HCT116 (cell line): ENCODE results near the gene TNFAIP8. TPM values are rescaled to one million over a fixed set of nuclear protein-coding genes. Genes with fewer than 3 reads are reported as not detected.

ENCODE experiments used
- ATAC-seq: fragments of 200-7000 bp; cut with Tn5 transposase; 2 replicates; pipeline ENCODE4 v1.9.1; 2020; ENCODE audit warnings: mild to moderate bottlenecking, moderate library complexity
- BruUV-seq: library from RNA; stranded (reverse); fragments of 400-500 nt; replicated peaks from 2 replicates; lab custom pipeline; 2021; lab: Mats Ljungman, UMichigan
- CTCF ChIA-PET: fragments of 300-600 bp; sonication (Branson Sonifier 250); formaldehyde crosslinking; loops from one replicate; lab custom pipeline; 2021; ENCODE audit warnings: antibody characterized with exemption; lab: Charles Lee
- POLR2A ChIA-PET: fragments of 300-600, 350-600 bp; sonication (Branson Sonifier 250); formaldehyde crosslinking; loops from one replicate; lab custom pipeline; 2021; ENCODE audit warnings: antibody characterized with exemption; lab: Charles Lee
- RAD21 ChIA-PET, 2 experiments: fragments of 300-600 bp; sonication (Branson Sonifier 250); formaldehyde crosslinking; loops; one replicate each; lab custom pipeline; 2023; ENCODE audit warnings: low total read pairs in 2 of 2; ENCODE audit not compliant: uncharacterized antibody in 2 of 2, unreplicated experiment in 2 of 2, low non-redundant PET in 1 of 2; lab: Charles Lee
- DNase-seq: peaks from one replicate; pipeline ENCODE4 v3.0.0-alpha.2; 2010; ENCODE audit warnings: low read depth, low spot score
- H2AFZ ChIP-seq: fragments of 200-600 bp; shearing (Covaris generic), sonication (generic); 2 replicates; pipeline ENCODE4 v1.6.1; 2017; ENCODE audit warnings: low read depth, mixed run types, mixed read lengths, antibody characterized with exemption, low read length; ENCODE audit not compliant: poor library complexity, severe bottlenecking
- H3K27ac ChIP-seq: 2 replicates; pipeline ENCODE4 v1.5.1; 2012; ENCODE audit warnings: low read depth, low read length
- H3K27me3 ChIP-seq: fragments of 200-600 bp; sonication (generic); 2 replicates; pipeline ENCODE4 v1.6.1; 2016; ENCODE audit warnings: mixed run types, low read length, mixed read lengths; ENCODE audit not compliant: insufficient read depth
- H3K36me3 ChIP-seq, 2 experiments: fragments of 200-500 bp in 1 of 2; fragments of 200-600 bp in 1 of 2; sonication (Bioruptor generic) in 1 of 2; sonication (generic) in 1 of 2; 2 replicates each; pipeline versions ENCODE4 v1.5.1 to v1.6.1; 2014 to 2016; ENCODE audit warnings: low read length in 2 of 2, inconsistent platforms in 1 of 2, mixed read lengths in 1 of 2, mixed run types in 1 of 2; ENCODE audit not compliant: insufficient read depth in 2 of 2, control insufficient read depth in 1 of 2
- H3K4me1 ChIP-seq, 2 experiments: fragments of 200-600 bp in 1 of 2; sonication (generic) in 1 of 2; 2 replicates each; pipeline versions ENCODE4 v1.5.1 to v1.6.1; 2012 to 2017; ENCODE audit warnings: low read length in 2 of 2, inconsistent platforms in 1 of 2, mild to moderate bottlenecking in 1 of 2, mixed read lengths in 1 of 2, mixed run types in 1 of 2, moderate library complexity in 1 of 2; ENCODE audit not compliant: insufficient read depth in 2 of 2, control insufficient read depth in 1 of 2
- H3K4me2 ChIP-seq: fragments of 200-600 bp; sonication (generic); 2 replicates; pipeline ENCODE4 v1.6.1; 2017; ENCODE audit warnings: mixed run types, low read length, mixed read lengths
- H3K4me3 ChIP-seq, 2 experiments: fragments of 200-600 bp in 1 of 2; sonication (generic) in 1 of 2; replicated peaks in 1 of 2; 2 replicates each; pipeline ENCODE4 v1.5.1; 2011 to 2016; ENCODE audit warnings: low read length in 2 of 2, control low read depth in 1 of 2, low read depth in 1 of 2, mild to moderate bottlenecking in 1 of 2, mixed read lengths in 1 of 2, mixed run types in 1 of 2
- H3K79me2 ChIP-seq: fragments of 200-600 bp; sonication (generic); 2 replicates; pipeline ENCODE4 v1.6.1; 2017; ENCODE audit warnings: mild to moderate bottlenecking, mixed run types, low read length, moderate library complexity, mixed read lengths; ENCODE audit not compliant: insufficient read depth
- H3K9ac ChIP-seq: fragments of 200-600 bp; sonication (generic); 2 replicates; pipeline ENCODE4 v1.6.1; 2016; ENCODE audit warnings: low read length, mixed read lengths
- H3K9me2 ChIP-seq: fragments of 200-600 bp; sonication (generic), shearing (Covaris generic); 2 replicates; pipeline ENCODE4 v1.6.1; 2017; ENCODE audit warnings: mixed run types, mild to moderate bottlenecking, moderate library complexity; ENCODE audit not compliant: insufficient read depth
- H3K9me3 ChIP-seq, 2 experiments: fragments of 200-500 bp in 1 of 2; fragments of 200-600 bp in 1 of 2; sonication (Bioruptor generic) in 1 of 2; sonication (generic) in 1 of 2; 2 replicates each; pipeline ENCODE4 v1.6.1; 2014 to 2017; ENCODE audit warnings: low read length in 2 of 2, mixed read lengths in 2 of 2, inconsistent platforms in 1 of 2, low read depth in 1 of 2, mild to moderate bottlenecking in 1 of 2, mixed run types in 1 of 2, moderate library complexity in 1 of 2; ENCODE audit not compliant: control insufficient read depth in 1 of 2, insufficient read depth in 1 of 2
- H4K20me1 ChIP-seq: fragments of 200-600 bp; sonication (generic), shearing (Covaris generic); 2 replicates; pipeline ENCODE4 v1.6.1; 2017; ENCODE audit warnings: mixed run types, mild to moderate bottlenecking, moderate library complexity; ENCODE audit not compliant: insufficient read depth
- ATF3 ChIP-seq: IDR thresholded peaks from 2 replicates; pipeline ENCODE4 v1.6.1; 2012
- CEBPB ChIP-seq: IDR thresholded peaks from 2 replicates; pipeline ENCODE4 v1.6.1; 2012; ENCODE audit warnings: low read depth
- CTCF ChIP-seq, 3 experiments: fragments of 200-600 bp in 1 of 3; sonication (generic) in 1 of 3; IDR thresholded peaks in 2 of 3; conservative IDR thresholded peaks in 1 of 3; 2 replicates each; pipeline ENCODE4 v1.5.1; 2012 to 2017; ENCODE audit warnings: low read depth in 2 of 3, low read length in 2 of 3, antibody characterized with exemption in 1 of 3, borderline replicate concordance in 1 of 3, control low read depth in 1 of 3, mild to moderate bottlenecking in 1 of 3, mixed read lengths in 1 of 3, mixed run types in 1 of 3, moderate library complexity in 1 of 3; ENCODE audit not compliant: insufficient read depth in 1 of 3
- EGR1 ChIP-seq: IDR thresholded peaks from 2 replicates; pipeline ENCODE4 v1.6.1; 2012; ENCODE audit warnings: low read depth
- EZH2 ChIP-seq: fragments of 200-600 bp; sonication (generic); IDR thresholded peaks from 2 replicates; pipeline ENCODE4 v1.6.1; 2017; ENCODE audit warnings: antibody characterized with exemption, mixed run types
- JUND ChIP-seq: IDR thresholded peaks from 2 replicates; pipeline ENCODE4 v1.6.1; 2012
- MAX ChIP-seq: IDR thresholded peaks from 2 replicates; pipeline ENCODE4 v1.6.1; 2012
- POLR2AphosphoS5 ChIP-seq: IDR thresholded peaks from 2 replicates; pipeline ENCODE4 v1.6.1; 2011; ENCODE audit warnings: mild to moderate bottlenecking, low read depth, low read length, moderate library complexity
- RAD21 ChIP-seq: IDR thresholded peaks from 2 replicates; pipeline ENCODE4 v1.6.1; 2012; ENCODE audit warnings: low read depth, mild to moderate bottlenecking
- SP1 ChIP-seq: IDR thresholded peaks from 2 replicates; pipeline ENCODE4 v1.6.1; 2012; ENCODE audit warnings: low read depth
- TCF7L2 ChIP-seq: IDR thresholded peaks from 2 replicates; pipeline ENCODE4 v1.7.0; 2011; ENCODE audit warnings: borderline replicate concordance, inconsistent platforms; ENCODE audit not compliant: insufficient read depth, insufficient read length; ENCODE audit errors: extremely low read depth
- ZFX ChIP-seq: fragments of 450-650 bp; IDR thresholded peaks from 2 replicates; pipeline ENCODE4 v1.6.1; 2017
- intact Hi-C: fragments of 100-400 bp; cut with micrococcal nuclease; formaldehyde crosslinking; loops from 2 replicates; pipeline ENCODE4 v1.10.0; 2022
- total RNA-seq: library from RNA; stranded (reverse); gene quantifications from one replicate; pipeline ENCODE4 v1.2.1, GENCODE V29; 2021; ENCODE audit not compliant: unreplicated experiment

Gene TNFAIP8
- total RNA-seq, 1 experiment from 2014 or later, result 18.4 TPM

GRCh38 chr5:119363271-119363670, 7.5 kb downstream of the TNFAIP8 start:
- no peaks in the 10 kb centered on the region for H3K79me2 ChIP-seq
- H3K4me2 ChIP-seq, result no peak overlapping the region
- H3K4me3 ChIP-seq, result no peak overlapping the region
- no peaks in the 10 kb centered on the region for H3K27me3 ChIP-seq
- intact Hi-C loops, result no loop called here
- no peak overlapping the region for H2AFZ ChIP-seq
- H4K20me1 ChIP-seq, result no peaks in the 10 kb centered on the region
- H3K9me2 ChIP-seq, result no peaks in the 10 kb centered on the region
- H3K9me3 ChIP-seq, result no peaks in the 10 kb centered on the region
- ATAC-seq (no peak), DNase-seq (no peak)
- TF ChIP-seq MAX (no peak), ATF3 (no peak), POLR2AphosphoS5 (no peak), RAD21 (no peak), EZH2 (no peak), EGR1 (no peak), JUND (no peak), CEBPB (no peak)
- peaks cover 0 to 6% of the 10 kb centered on the region in 2 experiments; a peak in 1 of 4 replicates for H3K4me1 ChIP-seq
- ChIA-PET RAD21 (no interaction called here), CTCF (no interaction called here), POLR2A (no interaction called here)
- no peak overlapping the region for H3K9ac ChIP-seq
- no peak overlapping the region for H3K27ac ChIP-seq
- no peaks in the 10 kb centered on the region for H3K36me3 ChIP-seq
- BruUV-seq, result no TSS peak

- Histone ChIP-seq H3K4me2 (no peak overlapping the region), H3K9me3 (no peaks in the 10 kb centered on the region), H3K9ac (no peak overlapping the region), H4K20me1 (no peaks in the 10 kb centered on the region)
- intact Hi-C loops, result no loop called here
- BruUV-seq, result no TSS peak
- CTCF ChIA-PET, result no interaction called here
- no peak for ATAC-seq
- DNase-seq, result no peak
- TF ChIP-seq ZFX (no peak), CTCF (IDR thresholded peaks at IDR 0.05 in 2 of 3, conservative IDR thresholded peaks at IDR 0.05 in 1 of 3; ENCODE audit: borderline replicate concordance in 1 of 3, insufficient read depth in 1 of 3, low read depth in 2 of 3, low read length in 2 of 3) (no peak), SP1 (no peak), TCF7L2 (no peak), RAD21 (no peak)
- TF ChIP-seq, all 23 proteins: peak for 0
- RAD21 ChIA-PET, result no interaction called here
- Histone ChIP-seq H3K27me3 (no peaks in the 10 kb centered on the region), H2AFZ (no peak overlapping the region), H3K27ac (no peak overlapping the region), H3K79me2 (no peaks in the 10 kb centered on the region), H3K4me1 (peaks cover 0 to 6% of the 10 kb centered on the region in 2 experiments; a peak in 1 of 4 replicates), H3K4me3 (no peak overlapping the region), H3K9me2 (no peaks in the 10 kb centered on the region), H3K36me3 (no peaks in the 10 kb centered on the region)
- POLR2A ChIA-PET, result no interaction called here
Observed at GRCh38 chr5:119363936-119364335, 8.1 kb downstream of the TNFAIP8 start.
